Measurements from ENCODE around the gene CCDC149.

DNA sequence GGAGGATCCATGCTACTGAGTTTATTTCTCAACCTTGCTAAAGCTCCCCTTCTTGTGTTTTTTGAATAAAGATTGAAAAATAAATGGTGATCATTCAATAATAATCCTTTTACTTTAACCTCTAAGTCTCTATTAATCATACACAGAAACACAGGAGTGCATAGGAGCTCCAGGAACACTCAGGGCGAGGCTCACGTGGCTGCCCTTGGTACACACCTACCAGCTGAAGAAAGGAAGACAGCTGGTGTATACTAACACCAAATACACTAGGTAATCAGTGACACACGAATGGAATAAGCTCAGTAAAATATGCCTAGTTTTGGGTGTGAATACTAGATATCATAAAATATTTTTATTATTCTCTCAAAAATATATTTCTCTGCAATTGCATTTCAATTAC is 26.2 kb downstream of the CCDC149 start:
- TF ChIP-seq, protein P1, sequence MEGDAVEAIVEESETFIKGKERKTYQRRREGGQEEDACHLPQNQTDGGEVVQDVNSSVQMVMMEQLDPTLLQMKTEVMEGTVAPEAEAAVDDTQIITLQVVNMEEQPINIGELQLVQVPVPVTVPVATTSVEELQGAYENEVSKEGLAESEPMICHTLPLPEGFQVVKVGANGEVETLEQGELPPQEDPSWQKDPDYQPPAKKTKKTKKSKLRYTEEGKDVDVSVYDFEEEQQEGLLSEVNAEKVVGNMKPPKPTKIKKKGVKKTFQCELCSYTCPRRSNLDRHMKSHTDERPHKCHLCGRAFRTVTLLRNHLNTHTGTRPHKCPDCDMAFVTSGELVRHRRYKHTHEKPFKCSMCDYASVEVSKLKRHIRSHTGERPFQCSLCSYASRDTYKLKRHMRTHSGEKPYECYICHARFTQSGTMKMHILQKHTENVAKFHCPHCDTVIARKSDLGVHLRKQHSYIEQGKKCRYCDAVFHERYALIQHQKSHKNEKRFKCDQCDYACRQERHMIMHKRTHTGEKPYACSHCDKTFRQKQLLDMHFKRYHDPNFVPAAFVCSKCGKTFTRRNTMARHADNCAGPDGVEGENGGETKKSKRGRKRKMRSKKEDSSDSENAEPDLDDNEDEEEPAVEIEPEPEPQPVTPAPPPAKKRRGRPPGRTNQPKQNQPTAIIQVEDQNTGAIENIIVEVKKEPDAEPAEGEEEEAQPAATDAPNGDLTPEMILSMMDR (IDR thresholded peaks at IDR 0.05; ENCODE audit: insufficient read depth, low read length) = no peak
- TF ChIP-seq SPI1 (IDR thresholded peaks at IDR 0.05; ENCODE audit: borderline replicate concordance, low read depth) = no peak
